Measurements from ENCODE around the gene NCAPD2.

Gene NCAPD2

GRCh38 chr12:6458281-6459003 lies 35.5 kb upstream of the NCAPD2 start:
- no peak overlapping the region for H3K4me2 ChIP-seq (ENCODE audit: low read length)
- no peak overlapping the region for H3K27ac ChIP-seq
- H3K27me3 ChIP-seq (ENCODE audit: control insufficient read depth, insufficient read depth, low read length): no peaks in the 10 kb centered on the region
- H3K4me3 ChIP-seq (ENCODE audit: low read depth, low read length): no peak overlapping the region
- no peak for TF ChIP-seq CTCF (IDR thresholded peaks at IDR 0.05)
- peaks cover 2% of the 10 kb centered on the region for H3K79me2 ChIP-seq
- no peaks in the 10 kb centered on the region for H3K9me3 ChIP-seq (ENCODE audit: control insufficient read depth, low read length)
- no peak overlapping the region for H3K9ac ChIP-seq
- H3K4me1 ChIP-seq: peaks cover 1% of the 10 kb centered on the region
- no peaks in the 10 kb centered on the region for H3K36me3 ChIP-seq (ENCODE audit: control insufficient read depth, insufficient read depth, low read length)
- H2AFZ ChIP-seq: no peak overlapping the region

- Histone ChIP-seq H3K9me3 (ENCODE audit: control insufficient read depth, low read length) (no peaks in the 10 kb centered on the region), H3K36me3 (ENCODE audit: control insufficient read depth, insufficient read depth, low read length) (no peaks in the 10 kb centered on the region), H3K79me2 (peaks cover 2% of the 10 kb centered on the region), H2AFZ (no peak overlapping the region), H3K27me3 (ENCODE audit: control insufficient read depth, insufficient read depth, low read length) (no peaks in the 10 kb centered on the region), H3K4me2 (ENCODE audit: low read length) (no peak overlapping the region), H3K27ac (no peak overlapping the region), H3K9ac (no peak overlapping the region), H3K4me3 (ENCODE audit: low read depth, low read length) (no peak overlapping the region), H3K4me1 (no peaks in the 10 kb centered on the region)
- no peak for TF ChIP-seq CTCF (IDR thresholded peaks at IDR 0.05)
Observed at GRCh38 chr12:6459004-6459337, 34.9 kb upstream of the NCAPD2 start.

GRCh38 chr12:6460751-6461371 lies 33.0 kb upstream of the NCAPD2 start:
- H3K79me2 ChIP-seq: peaks cover 2% of the 10 kb centered on the region
- no peaks in the 10 kb centered on the region for H3K36me3 ChIP-seq (ENCODE audit: control insufficient read depth, insufficient read depth, low read length)
- no peaks in the 10 kb centered on the region for H3K27me3 ChIP-seq (ENCODE audit: control insufficient read depth, insufficient read depth, low read length)
- H3K4me1 ChIP-seq: no peaks in the 10 kb centered on the region
- no peaks in the 10 kb centered on the region for H3K9me3 ChIP-seq (ENCODE audit: control insufficient read depth, low read length)
- no peak overlapping the region for H3K27ac ChIP-seq
- no peak for TF ChIP-seq CTCF (IDR thresholded peaks at IDR 0.05)
- no peak overlapping the region for H3K4me3 ChIP-seq (ENCODE audit: low read depth, low read length)
- no peak overlapping the region for H3K9ac ChIP-seq
- H3K4me2 ChIP-seq (ENCODE audit: low read length): no peak overlapping the region
- H2AFZ ChIP-seq: no peak overlapping the region

- H3K27me3 ChIP-seq (ENCODE audit: control insufficient read depth, insufficient read depth, low read length): no peaks in the 10 kb centered on the region
- no peak overlapping the region for H3K4me3 ChIP-seq (ENCODE audit: low read depth, low read length)
- H2AFZ ChIP-seq: no peak overlapping the region
- H3K9me3 ChIP-seq (ENCODE audit: control insufficient read depth, low read length): no peaks in the 10 kb centered on the region
- H3K36me3 ChIP-seq (ENCODE audit: control insufficient read depth, insufficient read depth, low read length): no peaks in the 10 kb centered on the region
- TF ChIP-seq CTCF (IDR thresholded peaks at IDR 0.05): no peak
- no peak overlapping the region for H3K9ac ChIP-seq
- H3K79me2 ChIP-seq: peaks cover 2% of the 10 kb centered on the region
- no peak overlapping the region for H3K27ac ChIP-seq
- H3K4me1 ChIP-seq: no peaks in the 10 kb centered on the region
- H3K4me2 ChIP-seq (ENCODE audit: low read length): no peak overlapping the region
Observed at GRCh38 chr12:6461401-6462233, 32.3 kb upstream of the NCAPD2 start.

Measured in parathyroid adenoma (tissue), 2 donors.